GM12878 (cell line): ENCODE data around the gene UROC1. TPM values are rescaled to one million over a fixed set of nuclear protein-coding genes. Genes with fewer than 3 reads are reported as not detected.

Experiments
- ATAC-seq: fragments of 200-7000 bp; cut with Tn5 transposase; 3 replicates; pipeline ENCODE4 v1.9.1; 2020; ENCODE audit warnings: mild to moderate bottlenecking, moderate library complexity
- BruUV-seq: library from RNA; stranded (reverse); fragments of 400-500 nt; replicated peaks from 2 replicates; lab custom pipeline; 2021; lab: Mats Ljungman, UMichigan
- CTCF ChIA-PET: fragments of 300-600 bp; sonication (Branson Sonifier 250); formaldehyde crosslinking; extraction: SDS; loops from one replicate; lab custom pipeline; 2021; ENCODE audit warnings: inconsistent platforms; lab: Yijun Ruan, JAX
- POLR2A ChIA-PET: fragments of 350-600 bp; formaldehyde crosslinking; extraction: SDS; loops from one replicate; lab custom pipeline; 2021; ENCODE audit warnings: inconsistent platforms; lab: Charles Lee
- RAD21 ChIA-PET: fragments of 300-600 bp; sonication (Branson Sonifier 250); formaldehyde crosslinking; loops from one replicate; lab custom pipeline; 2023; ENCODE audit warnings: antibody characterized with exemption; ENCODE audit not compliant: unreplicated experiment; lab: Charles Lee
- SMC1A ChIA-PET: fragments of 300-600 bp; sonication (Branson Sonifier 250); formaldehyde crosslinking; loops from one replicate; lab custom pipeline; 2023; ENCODE audit not compliant: unreplicated experiment, uncharacterized antibody; lab: Charles Lee
- DNase-seq: peaks from one replicate; pipeline ENCODE4 v3.0.0-alpha.2; 2011; ENCODE audit warnings: low read depth, low spot score
- FAIRE-seq: peaks from 3 replicates; lab custom pipeline; 2011; peaks lifted over from hg19 to GRCh38; lab: Jason Lieb, UNC
- H2AFZ ChIP-seq: 2 replicates; pipeline ENCODE4 v1.6.0; 2011; ENCODE audit warnings: low read depth, low read length, control low read depth; ENCODE audit not compliant: control insufficient read depth
- H3K27ac ChIP-seq: 2 replicates; pipeline ENCODE4 v1.5.1; 2011; ENCODE audit warnings: control low read depth; ENCODE audit not compliant: control insufficient read depth, insufficient read depth
- H3K27me3 ChIP-seq, 2 experiments: replicated peaks in 1 of 2; 2 replicates each; pipeline versions ENCODE4 v1.6.0 to v1.6.1; 2011; ENCODE audit warnings: low read length in 1 of 2; ENCODE audit not compliant: control insufficient read depth in 2 of 2, insufficient read depth in 2 of 2
- H3K36me3 ChIP-seq, 2 experiments: 2 replicates each; pipeline ENCODE4 v1.5.1; 2011; ENCODE audit warnings: low read length in 1 of 2; ENCODE audit not compliant: control insufficient read depth in 2 of 2, insufficient read depth in 2 of 2
- H3K4me1 ChIP-seq: 2 replicates; pipeline ENCODE4 v1.6.1; 2011; ENCODE audit warnings: mild to moderate bottlenecking, low read length, moderate library complexity, mixed read lengths; ENCODE audit not compliant: control insufficient read depth, insufficient read depth
- H3K4me2 ChIP-seq: 2 replicates; pipeline ENCODE4 v1.6.0; 2011; ENCODE audit warnings: control low read depth; ENCODE audit not compliant: control insufficient read depth, insufficient read depth
- H3K4me3 ChIP-seq: fragments of 200-600 bp; sonication (generic); 2 replicates; pipeline ENCODE4 v1.5.1; 2016
- H3K79me2 ChIP-seq: 2 replicates; pipeline ENCODE4 v1.6.0; 2011; ENCODE audit warnings: low read length; ENCODE audit not compliant: control insufficient read depth, insufficient read depth
- H3K9ac ChIP-seq: 2 replicates; pipeline ENCODE4 v1.8.0; 2011; ENCODE audit warnings: low read length, control low read depth, mixed read lengths; ENCODE audit not compliant: control insufficient read depth, insufficient read depth
- H3K9me3 ChIP-seq: replicated peaks from 3 replicates; pipeline ENCODE4 v1.5.1; 2011; ENCODE audit warnings: mild to moderate bottlenecking, low read length; ENCODE audit not compliant: control insufficient read depth, insufficient read depth
- H4K20me1 ChIP-seq: 2 replicates; pipeline ENCODE4 v1.6.0; 2011; ENCODE audit not compliant: control insufficient read depth, insufficient read depth
- ATF3 ChIP-seq: IDR thresholded peaks from 2 replicates; pipeline ENCODE4 v1.6.1; 2011; ENCODE audit warnings: low read depth, mild to moderate bottlenecking, low read length, moderate library complexity, borderline replicate concordance; ENCODE audit errors: extremely low read depth
- NFYB ChIP-seq: IDR thresholded peaks from 2 replicates; pipeline ENCODE4 v1.6.1; 2011; ENCODE audit warnings: low read depth, mild to moderate bottlenecking, low read length, improper control_type of control experiment, moderate library complexity; ENCODE audit not compliant: insufficient read depth
- POLR2AphosphoS5 ChIP-seq: IDR thresholded peaks from 2 replicates; pipeline ENCODE4 v1.6.1; 2011; ENCODE audit warnings: mild to moderate bottlenecking, low read length, inconsistent platforms
- RUNX3 ChIP-seq: IDR thresholded peaks from 2 replicates; pipeline ENCODE4 v1.6.1; 2012; ENCODE audit warnings: low read length, inconsistent platforms
- SUZ12 ChIP-seq: fragments of 200-600 bp; sonication (generic); IDR thresholded peaks from one replicate; pipeline ENCODE4 v1.6.1; 2018; ENCODE audit warnings: antibody characterized with exemption, mild to moderate bottlenecking; ENCODE audit not compliant: unreplicated experiment
- WRNIP1 ChIP-seq: IDR thresholded peaks from 2 replicates; pipeline ENCODE4 v1.6.1; 2011; ENCODE audit warnings: low read depth, low read length, improper control_type of control experiment, borderline replicate concordance
- ZBTB11 ChIP-seq: fragments of 450-650 bp; formaldehyde crosslinking; IDR thresholded peaks from 2 replicates; pipeline ENCODE4 v1.5.0; 2022; ENCODE audit warnings: mild to moderate bottlenecking, missing genetic modification characterization
- ZNF274 ChIP-seq: IDR thresholded peaks from one replicate; pipeline ENCODE4 v1.8.0; 2011; ENCODE audit not compliant: insufficient read length, insufficient read depth
- WGBS: methylation state at CpG from one replicate; pipeline ENCODE4 v1.1.6; 2016; ENCODE audit warnings: low lambda C conversion rate; ENCODE audit not compliant: insufficient replicate concordance, insufficient coverage; ENCODE audit errors: missing lambda C conversion rate; 5-methylcytosine and 5-hydroxymethylcytosine counted together
- in situ Hi-C: fragments of 300-500 bp; cut with MboI; formaldehyde crosslinking; loops from 9 replicates; pipeline ENCODE4 v1.14.3; 2018; ENCODE audit warnings: mixed read lengths
- intact Hi-C: fragments of 100-400 bp; cut with micrococcal nuclease; formaldehyde crosslinking; loops from one replicate; pipeline ENCODE4 v1.14.2; 2022; ENCODE audit not compliant: unreplicated experiment
- polyA plus RNA-seq, 11 experiments: library from polyadenylated mRNA; depleted of rRNA in 4 of 11; unstranded in 6 of 11; stranded (reverse) in 5 of 11; fragments of >200 nt; fragmentation: Nextera tagmentation in 4 of 11; fragmentation: Illumina TruSeq in 1 of 11; extraction: Ambion mirVana in 4 of 11; extraction: Trizol in 1 of 11; gene quantifications; 1 replicate in 1 of 11; 2 replicates in 10 of 11; pipeline versions ENCODE4 v1.2.1 to v1.2.3, GENCODE V29; 2011 to 2016; ENCODE audit warnings: inconsistent platforms in 2 of 11, missing spikeins in 2 of 11, low read depth in 1 of 11
- total RNA-seq, 4 experiments: library from RNA; depleted of rRNA in 3 of 4; stranded (reverse); fragments of >200 nt in 3 of 4; fragmentation: Illumina TruSeq in 1 of 4; extraction: Trizol in 1 of 4; gene quantifications; 2 replicates each; pipeline versions ENCODE4 v1.2.1 to v1.2.3, GENCODE V29; 2013 to 2021
- TF ChIP-seq, protein P1 (sequence below): fragments of 150-350 bp; IDR thresholded peaks from 2 replicates; pipeline ENCODE4 v1.6.1; 2014; ENCODE audit warnings: mild to moderate bottlenecking, low read depth, low read length

The UROC1 gene
- total and polyA plus RNA-seq, 10 of the 15 experiments (the other 5 are each of a cell fraction or from before 2014, with no cell fraction given) = 0.04 TPM; not detected in 9

DNA sequence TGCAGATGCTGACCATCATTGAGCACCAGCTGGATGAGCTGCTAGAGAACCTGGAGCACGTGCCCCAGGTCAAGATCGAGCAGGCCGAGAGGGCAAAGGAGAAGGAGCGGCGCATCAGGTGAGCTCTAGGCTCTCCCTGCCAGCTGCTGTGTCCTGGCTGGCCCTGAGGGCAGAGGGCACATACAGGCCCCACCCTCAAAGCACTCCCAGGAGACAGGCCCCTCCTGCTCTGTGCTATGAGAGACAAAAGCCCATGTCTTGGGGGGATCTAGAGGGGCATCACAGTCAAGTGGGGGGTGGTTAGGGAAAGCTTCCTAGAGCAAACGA, 83.3 kb downstream of the UROC1 start:
- H3K27ac ChIP-seq = no peak overlapping the region
- ChIA-PET POLR2A (no interaction called here), SMC1A (no interaction called here), CTCF (no interaction called here), RAD21 (interaction anchor here (1.0 kb wide), 1 partner anchor 37 kb away, joined by 3 read pairs; no protein-coding TSS in a partner anchor)
- BruUV-seq = no TSS peak
- peaks cover 0 to 2% of the 10 kb centered on the region in 2 experiments; a peak in 2 of 4 replicates for H3K36me3 ChIP-seq
- no peak overlapping the region for H3K9ac ChIP-seq
- no peak overlapping the region for H2AFZ ChIP-seq
- no peak for ATAC-seq
- FAIRE-seq = no peak
- no peak for DNase-seq
- no peaks in the 10 kb centered on the region for H3K79me2 ChIP-seq
- no peaks in the 10 kb centered on the region for H4K20me1 ChIP-seq
- H3K27me3 ChIP-seq = no peaks in the 10 kb centered on the region
- in situ Hi-C loops = no loop called here
- no peak for TF ChIP-seq ZBTB11
- TF ChIP-seq SUZ12 = no peak
- no peak for TF ChIP-seq ATF3
- no peak for TF ChIP-seq POLR2AphosphoS5
- no peak for TF ChIP-seq ZNF274
- no peak for TF ChIP-seq RUNX3
- TF ChIP-seq NFYB = no peak
- no peak for TF ChIP-seq WRNIP1
- TF ChIP-seq, protein P1, sequence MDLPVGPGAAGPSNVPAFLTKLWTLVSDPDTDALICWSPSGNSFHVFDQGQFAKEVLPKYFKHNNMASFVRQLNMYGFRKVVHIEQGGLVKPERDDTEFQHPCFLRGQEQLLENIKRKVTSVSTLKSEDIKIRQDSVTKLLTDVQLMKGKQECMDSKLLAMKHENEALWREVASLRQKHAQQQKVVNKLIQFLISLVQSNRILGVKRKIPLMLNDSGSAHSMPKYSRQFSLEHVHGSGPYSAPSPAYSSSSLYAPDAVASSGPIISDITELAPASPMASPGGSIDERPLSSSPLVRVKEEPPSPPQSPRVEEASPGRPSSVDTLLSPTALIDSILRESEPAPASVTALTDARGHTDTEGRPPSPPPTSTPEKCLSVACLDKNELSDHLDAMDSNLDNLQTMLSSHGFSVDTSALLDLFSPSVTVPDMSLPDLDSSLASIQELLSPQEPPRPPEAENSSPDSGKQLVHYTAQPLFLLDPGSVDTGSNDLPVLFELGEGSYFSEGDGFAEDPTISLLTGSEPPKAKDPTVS = no peak
- intact Hi-C loops = no loop called here
- H3K4me2 ChIP-seq = no peak overlapping the region
- H3K4me1 ChIP-seq = peaks cover 8% of the 10 kb centered on the region
- H3K9me3 ChIP-seq = no peaks in the 10 kb centered on the region
- no peak overlapping the region for H3K4me3 ChIP-seq
- 92% methylated on average over 6 of the region's 6 CpGs for WGBS
